GM12891 (cell line): ENCODE results near the gene FEN1.

Experiments
- DNase-seq: peaks from one replicate; pipeline ENCODE4 v3.0.0; 2011; ENCODE audit warnings: low spot score; ENCODE audit not compliant: insufficient read length
- FAIRE-seq: peaks from 2 replicates; lab custom pipeline; 2011; peaks lifted over from hg19 to GRCh38; lab: Jason Lieb, UNC
- PAX5 ChIP-seq: IDR thresholded peaks from 2 replicates; pipeline ENCODE4 v1.6.1; 2011; ENCODE audit warnings: low read length, moderate library complexity, mild to moderate bottlenecking; ENCODE audit not compliant: insufficient read depth, severe bottlenecking
- POLR2A ChIP-seq: IDR thresholded peaks from 2 replicates; pipeline ENCODE4 v1.6.1; 2011; ENCODE audit warnings: low read depth, low read length, control low read depth
- POLR2AphosphoS5 ChIP-seq: IDR thresholded peaks from 2 replicates; pipeline ENCODE4 v1.6.1; 2011; ENCODE audit warnings: low read depth, low read length, control low read depth
- POU2F2 ChIP-seq: IDR thresholded peaks from 2 replicates; pipeline ENCODE4 v1.6.1; 2011; ENCODE audit warnings: low read depth, mild to moderate bottlenecking, control low read depth, low read length, moderate library complexity
- SPI1 ChIP-seq: IDR thresholded peaks from 2 replicates; pipeline ENCODE4 v1.6.1; 2011; ENCODE audit warnings: low read depth, low read length, control low read depth
- TAF1 ChIP-seq: IDR thresholded peaks from 2 replicates; pipeline ENCODE4 v1.6.1; 2011; ENCODE audit warnings: low read depth, low read length, control low read depth

Gene FEN1

GRCh38 chr11:61838501-61838900 is 45.8 kb downstream of the FEN1 start:
- no peak for TF ChIP-seq POLR2AphosphoS5
- no peak for DNase-seq
- FAIRE-seq: no peak

GRCh38 chr11:61838921-61839320 is 46.2 kb downstream of the FEN1 start:
- TF ChIP-seq POU2F2: no peak
- TF ChIP-seq PAX5: no peak
- no peak for TF ChIP-seq POLR2A
- TF ChIP-seq POLR2AphosphoS5: no peak
- TF ChIP-seq SPI1: no peak
- no peak for FAIRE-seq
- no peak for DNase-seq

GRCh38 chr11:61839742-61840141 is 47.0 kb downstream of the FEN1 start:
- no peak for FAIRE-seq
- no peak for DNase-seq
- TF ChIP-seq SPI1 (no peak), POU2F2 (no peak), POLR2A (no peak), PAX5 (no peak), TAF1 (no peak), POLR2AphosphoS5 (no peak)

GRCh38 chr11:61840371-61840770 is 47.7 kb downstream of the FEN1 start:
- FAIRE-seq: no peak
- TF ChIP-seq POLR2AphosphoS5: no peak
- no peak for TF ChIP-seq PAX5
- no peak for TF ChIP-seq SPI1
- no peak for TF ChIP-seq POLR2A
- no peak for TF ChIP-seq TAF1
- TF ChIP-seq POU2F2: no peak
- no peak for DNase-seq

GRCh38 chr11:61841636-61842527 is 49.2 kb downstream of the FEN1 start:
- TF ChIP-seq POLR2AphosphoS5: no peak
- TF ChIP-seq POLR2A: no peak
- TF ChIP-seq POU2F2: no peak
- no peak for TF ChIP-seq SPI1
- no peak for TF ChIP-seq PAX5
- no peak for TF ChIP-seq TAF1
- FAIRE-seq (no peak), DNase-seq (no peak)

- FAIRE-seq (no peak), DNase-seq (no peak)
- TF ChIP-seq POLR2AphosphoS5 (no peak), POLR2A (no peak), SPI1 (no peak), PAX5 (no peak), TAF1 (no peak), POU2F2 (no peak)
Observed at GRCh38 chr11:61842528-61842820, 49.8 kb downstream of the FEN1 start.

- DNase-seq (no peak), FAIRE-seq (no peak)
- TF ChIP-seq POLR2AphosphoS5 (no peak), SPI1 (no peak)
Observed at GRCh38 chr11:61844909-61845565, 52.3 kb downstream of the FEN1 start.

GRCh38 chr11:61846362-61847020 is 53.8 kb downstream of the FEN1 start:
- no peak for TF ChIP-seq SPI1
- TF ChIP-seq POLR2AphosphoS5: no peak
- no peak for TF ChIP-seq PAX5
- TF ChIP-seq TAF1: no peak
- DNase-seq (no peak), FAIRE-seq (no peak)
